Activated T-helper 1 cell treated with anti-CD3 and anti-CD28 coated beads, Interleukin-12 subunit alpha, Interleukin-12 subunit beta, Interleukin-2, Interleukin-4 antibody, amounts not matched to agents 30 ng/mL and 10 ng/mL and 1 ng/mL, durations not matched to agents 14 hours and 24 hours and 36 hours (primary cell): ENCODE data around the gene DIAPH2. TPM values are rescaled to one million over a fixed set of nuclear protein-coding genes. Genes with fewer than 3 reads are reported as not detected.
"Not testable (repeated sequence)": the region's sequence is repeated elsewhere in the genome, so short reads cannot be mapped to it uniquely, and the experiment has no call there.

ENCODE experiments used
- DNase-seq: peaks from one replicate; pipeline ENCODE4 v3.0.0; 2021; ENCODE audit warnings: low spot score
- H3K27ac Mint-ChIP-seq: one replicate; pipeline ENCODE4 v1.8.0; 2021; ENCODE audit warnings: mild to moderate bottlenecking, mixed read lengths
- H3K27me3 Mint-ChIP-seq: one replicate; pipeline ENCODE4 v1.8.0; 2022; ENCODE audit warnings: mild to moderate bottlenecking, moderate library complexity, mixed read lengths; ENCODE audit not compliant: insufficient read depth
- H3K36me3 Mint-ChIP-seq: one replicate; pipeline ENCODE4 v1.8.0; 2021; ENCODE audit warnings: low read depth, mixed read lengths
- H3K4me1 Mint-ChIP-seq: one replicate; pipeline ENCODE4 v1.8.0; 2021; ENCODE audit warnings: low read depth, mixed read lengths
- H3K4me3 Mint-ChIP-seq: one replicate; pipeline ENCODE4 v1.8.0; 2021; ENCODE audit warnings: mild to moderate bottlenecking, moderate library complexity, mixed read lengths
- H3K9me3 Mint-ChIP-seq: one replicate; pipeline ENCODE4 v1.8.0; 2021; ENCODE audit warnings: mixed read lengths
- intact Hi-C: fragments of 100-400 bp; cut with micrococcal nuclease; formaldehyde crosslinking; loops from one replicate; pipeline ENCODE4 v1.15.1; 2024
- total RNA-seq: library from RNA; stranded (reverse); gene quantifications from 2 replicates; pipeline ENCODE4 v1.2.3, GENCODE V29; 2022

Gene DIAPH2
- total RNA-seq, 1 donor from 2014 or later, result 10.8 TPM

DNA sequence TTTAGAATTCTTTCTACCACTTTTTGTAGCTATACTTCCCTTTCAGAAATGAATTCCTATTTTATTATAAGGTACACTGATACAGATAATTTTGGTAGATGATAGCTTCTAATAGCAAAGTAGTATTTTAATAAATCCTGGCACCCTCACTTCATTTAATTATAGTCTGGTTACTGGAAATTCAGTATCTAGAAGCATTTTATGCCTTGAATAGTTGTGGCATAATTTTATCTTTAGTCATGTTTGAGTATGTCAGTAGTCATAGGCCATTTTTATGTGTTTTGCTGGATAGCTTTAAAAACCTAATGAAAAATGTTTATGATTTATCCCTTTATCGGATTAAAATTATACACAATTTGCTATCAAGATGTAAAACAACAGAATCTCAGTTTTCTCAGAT lies 92.3 kb downstream of the DIAPH2 start:
- Mint-ChIP-seq H3K4me3 (no peak overlapping the region), H3K27me3 (no peaks in the 10 kb centered on the region), H3K27ac (no peak overlapping the region), H3K4me1 (no peaks in the 10 kb centered on the region), H3K9me3 (no peaks in the 10 kb centered on the region), H3K36me3 (no peaks in the 10 kb centered on the region)
- intact Hi-C loops, result no loop called here
- no peak for DNase-seq

DNA sequence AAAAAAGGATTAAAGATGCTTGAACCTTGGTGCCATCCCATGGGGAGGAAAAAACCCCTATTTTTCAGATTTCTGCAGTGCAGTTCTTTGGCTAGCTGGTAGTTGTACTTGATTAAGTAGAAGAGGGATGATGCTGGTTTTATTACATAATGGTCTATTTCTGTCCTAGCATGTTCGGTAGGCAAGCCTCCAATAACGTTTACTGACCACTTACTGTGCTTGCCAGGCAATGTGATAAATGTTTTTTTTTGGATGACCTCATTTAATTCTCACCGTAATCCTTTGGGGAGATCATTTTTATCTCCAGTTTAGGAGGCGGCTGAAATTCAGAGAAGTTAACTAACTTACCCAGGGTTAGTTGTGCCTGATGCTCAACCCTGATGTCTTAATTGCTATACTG lies 106.9 kb downstream of the DIAPH2 start:
- Mint-ChIP-seq H3K27me3 (no peaks in the 10 kb centered on the region), H3K4me1 (no peaks in the 10 kb centered on the region), H3K36me3 (no peaks in the 10 kb centered on the region), H3K4me3 (no peak overlapping the region), H3K9me3 (no peaks in the 10 kb centered on the region), H3K27ac (no peak overlapping the region)
- no peak for DNase-seq
- intact Hi-C loops, result no loop called here

GRCh38 chrX:96792047-96792446 lies 107.4 kb downstream of the DIAPH2 start:
- no peak for DNase-seq
- Mint-ChIP-seq H3K36me3 (no peaks in the 10 kb centered on the region), H3K9me3 (no peaks in the 10 kb centered on the region), H3K4me1 (no peaks in the 10 kb centered on the region), H3K4me3 (no peak overlapping the region), H3K27ac (no peak overlapping the region), H3K27me3 (no peaks in the 10 kb centered on the region)
- intact Hi-C loops, result no loop called here

DNA sequence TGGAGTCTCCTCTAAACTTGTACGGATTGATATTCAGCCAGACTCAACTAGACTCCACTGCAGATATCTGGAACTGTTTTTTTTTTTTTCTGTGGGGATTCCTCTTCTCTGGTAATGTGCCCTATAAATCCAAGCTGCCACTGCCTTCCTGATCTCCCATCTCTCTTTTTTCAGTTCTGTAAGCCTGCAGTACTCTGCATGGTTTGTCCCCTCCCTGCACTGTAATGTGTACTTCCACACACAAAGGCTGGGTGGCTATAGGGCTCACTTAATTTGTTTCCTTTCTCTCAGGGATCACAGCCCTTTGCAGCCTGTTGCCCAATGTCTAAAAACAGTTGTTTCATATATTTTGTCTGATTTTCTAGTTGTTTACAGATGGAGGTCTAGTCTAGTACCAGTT lies 114.3 kb downstream of the DIAPH2 start:
- Mint-ChIP-seq H3K36me3 (no peaks in the 10 kb centered on the region), H3K27me3 (no peaks in the 10 kb centered on the region), H3K4me1 (no peaks in the 10 kb centered on the region), H3K4me3 (no peak overlapping the region), H3K9me3 (no peaks in the 10 kb centered on the region), H3K27ac (no peak overlapping the region)
- intact Hi-C loops, result no loop called here
- no peak for DNase-seq

- H3K4me1 Mint-ChIP-seq, result no peaks in the 10 kb centered on the region
These were observed 122.7 kb downstream of the DIAPH2 start for GRCh38 chrX:96807318-96807717.

DNA sequence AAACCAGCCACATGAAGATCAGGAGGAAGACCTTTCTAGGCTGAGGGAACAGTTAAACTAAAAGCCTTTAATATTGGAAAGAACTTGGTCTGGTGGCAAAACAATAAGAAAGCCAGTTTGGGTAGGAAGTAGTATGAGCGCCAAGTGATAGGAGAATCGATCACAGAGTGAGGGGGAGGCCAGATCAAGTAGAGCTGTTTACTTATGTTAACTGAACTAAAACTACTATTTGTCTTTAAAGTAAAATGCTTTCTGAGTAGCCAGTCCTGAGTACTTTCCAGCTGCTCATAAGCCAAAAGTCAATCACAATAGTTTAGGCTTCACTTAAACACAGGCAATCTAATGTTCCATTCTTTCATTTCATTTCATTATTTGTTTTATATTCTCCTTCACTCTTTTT lies 136.3 kb downstream of the DIAPH2 start:
- H3K4me1 Mint-ChIP-seq, result no peaks in the 10 kb centered on the region
- no peak for DNase-seq
- H3K27me3 Mint-ChIP-seq, result no peaks in the 10 kb centered on the region
- H3K4me3 Mint-ChIP-seq, result no peak overlapping the region
- no peaks in the 10 kb centered on the region for H3K9me3 Mint-ChIP-seq
- no peaks in the 10 kb centered on the region for H3K36me3 Mint-ChIP-seq
- no peak overlapping the region for H3K27ac Mint-ChIP-seq
- intact Hi-C loops, result no loop called here

More at GRCh38 chrX:96807318-96807717, 122.7 kb downstream of the DIAPH2 start:
- no peak overlapping the region for H3K4me3 Mint-ChIP-seq
- no peaks in the 10 kb centered on the region for H3K36me3 Mint-ChIP-seq
- no peak overlapping the region for H3K27ac Mint-ChIP-seq
- no peaks in the 10 kb centered on the region for H3K9me3 Mint-ChIP-seq
- intact Hi-C loops, result no loop called here
- no peaks in the 10 kb centered on the region for H3K27me3 Mint-ChIP-seq
- no peak for DNase-seq

GRCh38 chrX:96824166-96824565 lies 139.5 kb downstream of the DIAPH2 start:
- Mint-ChIP-seq H3K27ac (no peak overlapping the region), H3K9me3 (no peaks in the 10 kb centered on the region), H3K4me1 (no peaks in the 10 kb centered on the region), H3K27me3 (no peaks in the 10 kb centered on the region), H3K4me3 (no peak overlapping the region), H3K36me3 (no peaks in the 10 kb centered on the region)
- no peak for DNase-seq
- intact Hi-C loops, result no loop called here

DNA sequence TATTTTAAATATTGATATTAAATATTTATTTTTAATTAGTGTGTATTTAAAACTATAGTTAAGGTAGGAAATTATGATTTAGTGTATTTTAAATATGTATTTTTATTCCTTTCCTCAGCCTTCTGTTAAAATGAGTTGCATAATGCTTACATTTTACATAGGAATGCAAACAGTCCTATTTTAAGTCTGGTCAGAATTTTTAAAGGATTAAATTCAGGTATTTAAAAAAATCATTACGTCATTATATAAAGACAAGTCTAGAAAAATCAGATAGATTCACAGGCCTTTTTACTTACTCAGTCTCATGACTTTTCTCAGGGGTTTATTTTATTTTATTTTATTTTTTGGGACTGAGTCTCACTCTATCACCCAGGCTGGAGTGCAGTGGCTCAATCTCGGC lies 148.7 kb downstream of the DIAPH2 start:
- H3K27ac Mint-ChIP-seq, result no peak overlapping the region
- no peak overlapping the region for H3K4me3 Mint-ChIP-seq
- no peaks in the 10 kb centered on the region for H3K36me3 Mint-ChIP-seq
- H3K9me3 Mint-ChIP-seq, result no peaks in the 10 kb centered on the region
- no peaks in the 10 kb centered on the region for H3K4me1 Mint-ChIP-seq
- DNase-seq, result no peak
- intact Hi-C loops, result no loop called here
- no peaks in the 10 kb centered on the region for H3K27me3 Mint-ChIP-seq

DNA sequence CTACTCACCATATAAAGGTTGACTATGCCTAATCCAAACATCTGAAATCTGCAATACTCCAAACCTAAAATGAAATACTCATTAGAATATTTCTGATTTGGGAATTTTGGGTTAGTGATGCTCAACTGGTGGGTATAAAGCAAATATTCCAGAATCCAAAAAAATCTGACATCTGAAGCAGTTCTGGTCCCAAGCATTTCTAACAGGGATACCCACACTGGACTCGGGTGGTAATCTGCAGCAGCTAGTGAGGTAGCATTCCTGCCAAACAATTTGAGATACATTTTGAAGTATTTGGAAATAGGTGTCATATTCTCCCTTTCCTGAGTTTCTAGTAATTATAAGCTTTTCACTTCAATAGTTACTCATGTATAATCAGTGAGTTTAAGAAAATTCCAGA lies 149.5 kb downstream of the DIAPH2 start:
- intact Hi-C loops, result no loop called here
- H3K9me3 Mint-ChIP-seq, result no peaks in the 10 kb centered on the region
- no peaks in the 10 kb centered on the region for H3K27me3 Mint-ChIP-seq
- DNase-seq, result no peak
- no peaks in the 10 kb centered on the region for H3K4me1 Mint-ChIP-seq
- H3K4me3 Mint-ChIP-seq, result no peak overlapping the region
- no peak overlapping the region for H3K27ac Mint-ChIP-seq
- no peaks in the 10 kb centered on the region for H3K36me3 Mint-ChIP-seq

GRCh38 chrX:96835660-96836289 lies 151.1 kb downstream of the DIAPH2 start:
- Mint-ChIP-seq H3K27me3 (no peaks in the 10 kb centered on the region), H3K4me1 (no peaks in the 10 kb centered on the region), H3K9me3 (no peaks in the 10 kb centered on the region), H3K36me3 (no peaks in the 10 kb centered on the region), H3K27ac (no peak overlapping the region), H3K4me3 (no peak overlapping the region)
- intact Hi-C loops, result no loop called here
- no peak for DNase-seq

GRCh38 chrX:96837808-96838207 lies 153.2 kb downstream of the DIAPH2 start:
- Mint-ChIP-seq H3K9me3 (no peaks in the 10 kb centered on the region), H3K27me3 (no peaks in the 10 kb centered on the region), H3K4me3 (no peak overlapping the region), H3K4me1 (no peaks in the 10 kb centered on the region), H3K27ac (no peak overlapping the region), H3K36me3 (no peaks in the 10 kb centered on the region)
- DNase-seq, result no peak
- intact Hi-C loops, result no loop called here

DNA sequence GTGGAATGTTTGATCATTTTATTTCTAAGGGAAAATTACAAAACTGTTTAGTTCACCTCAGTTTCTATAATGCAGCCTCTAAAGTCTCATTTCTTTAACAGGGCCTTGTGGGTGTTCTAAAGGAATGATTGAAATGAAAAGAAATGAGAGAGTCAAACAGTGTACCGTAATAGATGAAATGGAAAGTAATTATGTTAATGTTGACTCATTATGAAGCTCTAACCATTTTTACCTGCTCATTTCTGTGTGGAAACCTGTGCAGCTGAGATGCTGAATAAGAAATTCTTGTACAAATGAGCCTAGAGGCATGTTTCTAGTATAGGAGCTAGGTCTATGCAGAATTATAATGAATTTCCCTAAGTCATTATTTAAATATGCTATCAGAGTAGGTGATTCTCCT lies 153.9 kb downstream of the DIAPH2 start:
- Mint-ChIP-seq H3K27me3 (no peaks in the 10 kb centered on the region), H3K4me3 (no peak overlapping the region), H3K9me3 (no peaks in the 10 kb centered on the region), H3K27ac (no peak overlapping the region), H3K4me1 (no peaks in the 10 kb centered on the region), H3K36me3 (no peaks in the 10 kb centered on the region)
- no peak for DNase-seq
- intact Hi-C loops, result no loop called here

DNA sequence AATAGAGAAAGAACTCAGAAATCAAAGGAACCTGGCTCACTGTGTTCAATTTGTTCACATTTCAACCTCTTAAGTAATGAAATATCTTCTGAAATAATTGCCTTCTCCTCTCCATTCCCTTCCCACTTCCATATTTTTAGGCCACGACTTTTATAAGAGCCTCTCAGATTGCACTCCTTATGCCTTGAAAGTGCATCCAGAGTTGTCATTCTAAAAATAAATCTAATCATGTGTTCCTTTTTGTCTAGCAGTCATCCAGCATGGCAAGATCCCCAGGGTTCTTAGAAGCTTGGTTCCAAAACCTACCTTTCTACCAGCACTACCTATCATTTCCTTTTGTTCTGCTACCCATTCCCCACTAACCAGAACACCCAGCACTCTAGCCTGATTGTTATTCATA lies 156.7 kb downstream of the DIAPH2 start:
- Mint-ChIP-seq H3K36me3 (no peaks in the 10 kb centered on the region), H3K4me3 (no peak overlapping the region), H3K4me1 (no peaks in the 10 kb centered on the region), H3K27me3 (no peaks in the 10 kb centered on the region), H3K27ac (no peak overlapping the region), H3K9me3 (no peaks in the 10 kb centered on the region)
- intact Hi-C loops, result no loop called here
- DNase-seq, result no peak

DNA sequence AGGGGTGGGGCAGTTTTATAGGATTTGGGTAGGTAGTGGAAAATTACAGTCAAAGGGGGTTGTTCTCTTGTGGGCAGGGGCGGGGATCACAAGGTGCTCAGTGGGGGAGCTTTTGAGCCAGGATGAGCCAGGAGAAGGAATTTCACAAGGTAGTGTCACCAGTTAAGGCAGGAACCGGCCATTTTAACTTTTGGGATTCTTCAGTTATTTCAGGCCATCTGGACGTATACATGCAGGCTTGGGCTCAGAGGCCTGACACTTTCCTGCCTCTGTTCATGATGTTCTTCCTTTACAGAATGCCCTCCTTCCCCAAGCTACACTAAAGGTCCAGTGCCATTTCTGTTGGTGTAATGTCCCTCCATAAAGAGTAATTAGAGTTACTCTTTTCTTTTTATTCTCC lies 157.2 kb downstream of the DIAPH2 start:
- H3K27ac Mint-ChIP-seq, H3K27me3 Mint-ChIP-seq, intact Hi-C loops, H3K4me1 Mint-ChIP-seq, H3K4me3 Mint-ChIP-seq, DNase-seq, H3K9me3 Mint-ChIP-seq, H3K36me3 Mint-ChIP-seq: not testable (repeated sequence)
